Measurements from ENCODE around the gene MAGEA9.
"Not testable (repeated sequence)": the region's sequence is repeated elsewhere in the genome, so short reads cannot be mapped to it uniquely, and the experiment has no call there.

MAGEA9 gene

GRCh38 chrX:149781727-149782126 is at the start of gene MAGEA9:
MAGEA9 (plus strand) TSS chrX:149781930; CDS start chrX:149786211, 4,281 bp downstream.
- not testable (repeated sequence) for DNase-seq

GRCh38 chrX:149742269-149742668 is 39.5 kb upstream of the MAGEA9 start:
- not testable (repeated sequence) for DNase-seq

- not testable (repeated sequence) for DNase-seq
Observed at GRCh38 chrX:149746390-149747007, 35.2 kb upstream of the MAGEA9 start.

- DNase-seq = no peak
Observed at GRCh38 chrX:149757206-149758067, 24.3 kb upstream of the MAGEA9 start.

GRCh38 chrX:149758068-149758714 is 23.5 kb upstream of the MAGEA9 start:
- DNase-seq = no peak

- not testable (repeated sequence) for DNase-seq
Observed at GRCh38 chrX:149758715-149759078, 23.0 kb upstream of the MAGEA9 start.

GRCh38 chrX:149759824-149760223 is 21.9 kb upstream of the MAGEA9 start:
- DNase-seq = no peak

GRCh38 chrX:149760965-149761364 is 20.8 kb upstream of the MAGEA9 start:
- DNase-seq = no peak

- DNase-seq = not testable (repeated sequence)
Observed at GRCh38 chrX:149761858-149762674, 19.7 kb upstream of the MAGEA9 start.

GRCh38 chrX:149762696-149763614 is 18.8 kb upstream of the MAGEA9 start:
- no peak for DNase-seq

- not testable (repeated sequence) for DNase-seq
Observed at GRCh38 chrX:149770344-149770743, 11.4 kb upstream of the MAGEA9 start.

GRCh38 chrX:149773026-149773425 is 8.7 kb upstream of the MAGEA9 start:
- DNase-seq = not testable (repeated sequence)

GRCh38 chrX:149773768-149774167 is 8.0 kb upstream of the MAGEA9 start, which contains the start of gene HSFX1:
HSFX1 (plus strand) TSS chrX:149774068; CDS start chrX:149774682, 614 bp downstream.
- not testable (repeated sequence) for DNase-seq

GRCh38 chrX:149777999-149778398 is 3.7 kb upstream of the MAGEA9 start:
- DNase-seq = not testable (repeated sequence)

- DNase-seq = not testable (repeated sequence)
Observed at GRCh38 chrX:149795531-149795930, 13.8 kb downstream of the MAGEA9 start.

- DNase-seq = no peak
Observed at GRCh38 chrX:149799095-149799714, 17.5 kb downstream of the MAGEA9 start.

- DNase-seq = no peak
Observed at GRCh38 chrX:149799938-149800337, 18.2 kb downstream of the MAGEA9 start.

GRCh38 chrX:149803458-149804062 is 21.8 kb downstream of the MAGEA9 start:
- DNase-seq = no peak

- no peak for DNase-seq
Observed at GRCh38 chrX:149804102-149804501, 22.4 kb downstream of the MAGEA9 start.

GRCh38 chrX:149807747-149808458 is 26.2 kb downstream of the MAGEA9 start:
- DNase-seq = no peak
